Measurements from ENCODE around the gene EFCAB10. TPM values are rescaled to one million over a fixed set of nuclear protein-coding genes. Genes with fewer than 3 reads are reported as not detected.

EFCAB10 gene
- total RNA-seq, 4 donors from 2014 or later = 2.6 TPM; not detected in 3

DNA sequence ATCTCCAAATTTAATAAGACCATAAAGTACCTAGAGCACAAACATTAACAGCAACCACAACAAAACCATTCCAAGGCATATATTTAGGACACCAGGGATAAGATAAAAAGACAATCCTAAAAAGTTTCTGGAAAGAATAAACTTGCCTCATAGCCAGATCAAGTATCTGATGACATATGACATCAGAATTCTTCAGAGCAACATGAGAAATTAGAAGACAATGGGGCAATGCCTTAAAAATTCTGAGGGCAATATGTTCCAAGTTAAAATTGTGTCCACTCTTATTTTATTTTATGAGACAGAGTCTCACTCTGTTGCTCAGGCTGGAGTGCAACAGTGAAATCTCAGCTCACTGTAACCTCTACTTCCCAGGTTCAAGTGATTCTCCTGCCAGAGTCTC lies 2.8 kb downstream of the EFCAB10 start:
- no peak for TF ChIP-seq POLR2A (IDR thresholded peaks at IDR 0.05)
- no peak for TF ChIP-seq CTCF (IDR thresholded peaks at IDR 0.05)
- Histone ChIP-seq H3K4me3 (no peak overlapping the region), H3K36me3 (no peaks in the 10 kb centered on the region), H3K27ac (no peak overlapping the region), H3K4me1 (no peaks in the 10 kb centered on the region), H3K9me3 (no peaks in the 10 kb centered on the region), H3K27me3 (no peaks in the 10 kb centered on the region)
- intact Hi-C loops (cut with DNase I; ENCODE audit: low total_unique reads) = no loop called here
- no peak for DNase-seq

DNA sequence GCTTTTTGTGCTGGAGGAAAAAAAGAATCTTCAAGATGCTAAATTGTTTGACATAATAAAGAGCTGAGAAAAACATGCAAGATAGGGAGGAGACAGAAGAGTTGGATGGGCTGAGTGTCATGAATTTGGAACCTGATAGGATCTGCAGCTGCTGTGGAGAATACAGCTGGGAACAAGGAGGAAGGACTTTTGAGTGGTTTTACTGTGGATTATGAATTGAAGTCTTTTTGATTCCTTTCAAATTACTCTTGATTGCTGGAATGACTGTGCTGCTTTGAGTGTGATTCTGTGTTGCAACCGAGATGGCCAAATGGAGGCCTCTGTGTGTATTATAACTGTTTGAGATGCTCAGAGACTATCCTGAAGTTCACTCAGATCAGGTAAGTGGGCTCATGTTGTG lies 4.0 kb downstream of the EFCAB10 start:
- Histone ChIP-seq H3K4me3 (no peak overlapping the region), H3K4me1 (no peaks in the 10 kb centered on the region), H3K27me3 (no peaks in the 10 kb centered on the region), H3K9me3 (no peaks in the 10 kb centered on the region), H3K36me3 (no peaks in the 10 kb centered on the region), H3K27ac (no peak overlapping the region)
- intact Hi-C loops (cut with DNase I; ENCODE audit: low total_unique reads) = no loop called here
- DNase-seq = no peak
- no peak for TF ChIP-seq POLR2A (IDR thresholded peaks at IDR 0.05)
- no peak for TF ChIP-seq CTCF (IDR thresholded peaks at IDR 0.05)

- Histone ChIP-seq H3K4me3 (no peak overlapping the region), H3K27me3 (no peaks in the 10 kb centered on the region), H3K27ac (no peak overlapping the region), H3K36me3 (no peaks in the 10 kb centered on the region), H3K4me1 (no peaks in the 10 kb centered on the region), H3K9me3 (no peaks in the 10 kb centered on the region)
- TF ChIP-seq POLR2A (IDR thresholded peaks at IDR 0.05) = no peak
- no peak for TF ChIP-seq CTCF (IDR thresholded peaks at IDR 0.05)
- DNase-seq = no peak
- intact Hi-C loops (cut with DNase I; ENCODE audit: low total_unique reads) = no loop called here
These were observed 9.4 kb downstream of the EFCAB10 start for GRCh38 chr7:105571891-105572290.

DNA sequence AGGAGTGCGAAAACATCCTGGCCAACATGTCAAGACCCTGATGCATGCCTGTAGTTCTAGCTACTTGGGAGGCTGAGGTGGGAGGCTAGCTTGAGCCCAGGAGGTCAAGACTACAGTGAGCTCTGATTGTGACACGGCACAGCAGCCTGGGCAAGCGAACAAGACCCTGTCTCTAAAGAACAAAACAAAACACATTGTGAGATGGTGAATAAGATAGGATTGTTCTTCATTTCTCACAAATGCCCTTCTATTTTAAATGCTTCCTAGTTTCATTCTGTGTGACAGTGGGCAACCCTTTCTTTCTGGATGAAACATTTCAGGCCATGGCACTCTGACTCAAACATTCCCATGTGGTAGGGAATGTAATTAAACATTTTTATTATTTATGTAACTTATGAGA lies 13.5 kb downstream of the EFCAB10 start:
- no peak for DNase-seq
- Histone ChIP-seq H3K27ac (peak overlapping the region in 1 of 2 donors; percentile 61), H3K4me1 (no peaks in the 10 kb centered on the region), H3K9me3 (no peaks in the 10 kb centered on the region), H3K4me3 (no peak overlapping the region), H3K27me3 (no peaks in the 10 kb centered on the region), H3K36me3 (no peaks in the 10 kb centered on the region)
- TF ChIP-seq POLR2A (IDR thresholded peaks at IDR 0.05) = no peak
- intact Hi-C loops (cut with DNase I; ENCODE audit: low total_unique reads) = no loop called here

DNA sequence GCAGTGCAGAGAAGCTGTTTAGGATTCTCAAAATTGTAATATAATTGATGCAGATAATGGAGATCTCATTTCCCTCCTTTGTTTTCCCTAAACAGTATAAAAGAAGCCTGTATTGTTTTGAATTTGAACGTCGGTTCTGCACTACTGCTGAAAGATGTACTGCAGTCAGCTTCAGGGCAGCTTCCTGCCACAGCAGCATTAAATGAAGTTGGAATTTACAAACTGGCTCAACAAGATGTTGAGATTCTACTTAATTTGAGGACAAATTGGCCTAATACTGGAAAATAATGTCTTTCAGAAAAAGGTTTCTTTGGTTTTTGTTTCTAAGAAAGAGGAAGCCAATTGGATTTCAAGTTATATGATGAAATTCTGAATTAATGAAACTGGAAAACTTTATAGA lies 14.3 kb downstream of the EFCAB10 start:
- no peak for TF ChIP-seq POLR2A (IDR thresholded peaks at IDR 0.05)
- TF ChIP-seq CTCF (IDR thresholded peaks at IDR 0.05) = no peak
- intact Hi-C loops (cut with DNase I; ENCODE audit: low total_unique reads) = no loop called here
- DNase-seq = no peak
- no peak overlapping the region for H3K4me3 ChIP-seq
- H3K9me3 ChIP-seq = no peaks in the 10 kb centered on the region
- H3K36me3 ChIP-seq = no peaks in the 10 kb centered on the region
- no peaks in the 10 kb centered on the region for H3K27me3 ChIP-seq
- H3K4me1 ChIP-seq = no peaks in the 10 kb centered on the region
- H3K27ac ChIP-seq = no peak overlapping the region

GRCh38 chr7:105565190-105565589 lies 16.1 kb downstream of the EFCAB10 start:
- H3K4me1 ChIP-seq = no peaks in the 10 kb centered on the region
- no peak overlapping the region for H3K4me3 ChIP-seq
- no peak for DNase-seq
- intact Hi-C loops (cut with DNase I; ENCODE audit: low total_unique reads) = no loop called here
- H3K27ac ChIP-seq = no peak overlapping the region
- H3K9me3 ChIP-seq = no peaks in the 10 kb centered on the region
- H3K36me3 ChIP-seq = no peaks in the 10 kb centered on the region
- TF ChIP-seq CTCF (IDR thresholded peaks at IDR 0.05) = no peak
- TF ChIP-seq POLR2A (IDR thresholded peaks at IDR 0.05) = no peak
- H3K27me3 ChIP-seq = no peaks in the 10 kb centered on the region
